IPS-20b (cell line): ENCODE measurements around the gene COIL.
A peak's percentile ranks its signal among the peaks of the same experiment; 100 is the strongest.

Experiments used
- H3K27ac ChIP-seq: one replicate; pipeline ENCODE4 v1.5.1; 2013; ENCODE audit warnings: low read length
- H3K27me3 ChIP-seq: 2 replicates; pipeline ENCODE4 v1.6.1; 2013; ENCODE audit warnings: mild to moderate bottlenecking, low read length, inconsistent platforms; ENCODE audit not compliant: insufficient read depth
- H3K36me3 ChIP-seq: 2 replicates; pipeline ENCODE4 v1.6.1; 2013; ENCODE audit warnings: low read depth, mild to moderate bottlenecking, inconsistent platforms, low read length, moderate library complexity; ENCODE audit not compliant: insufficient read depth
- H3K4me1 ChIP-seq: 2 replicates; pipeline ENCODE4 v1.6.1; 2013; ENCODE audit warnings: mild to moderate bottlenecking, control low read depth, inconsistent platforms, low read length, moderate library complexity; ENCODE audit not compliant: insufficient read depth
- H3K4me3 ChIP-seq: 2 replicates; pipeline ENCODE4 v1.5.1; 2013; ENCODE audit warnings: mild to moderate bottlenecking, low read length, inconsistent platforms
- H3K9ac ChIP-seq: 2 replicates; pipeline ENCODE4 v1.6.1; 2013; ENCODE audit warnings: low read depth, mild to moderate bottlenecking, inconsistent platforms, low read length, moderate library complexity
- H3K9me3 ChIP-seq: 2 replicates; pipeline ENCODE4 v1.6.1; 2013; ENCODE audit warnings: mild to moderate bottlenecking, low read depth, low read length, inconsistent platforms; ENCODE audit not compliant: insufficient read depth

The COIL gene

DNA sequence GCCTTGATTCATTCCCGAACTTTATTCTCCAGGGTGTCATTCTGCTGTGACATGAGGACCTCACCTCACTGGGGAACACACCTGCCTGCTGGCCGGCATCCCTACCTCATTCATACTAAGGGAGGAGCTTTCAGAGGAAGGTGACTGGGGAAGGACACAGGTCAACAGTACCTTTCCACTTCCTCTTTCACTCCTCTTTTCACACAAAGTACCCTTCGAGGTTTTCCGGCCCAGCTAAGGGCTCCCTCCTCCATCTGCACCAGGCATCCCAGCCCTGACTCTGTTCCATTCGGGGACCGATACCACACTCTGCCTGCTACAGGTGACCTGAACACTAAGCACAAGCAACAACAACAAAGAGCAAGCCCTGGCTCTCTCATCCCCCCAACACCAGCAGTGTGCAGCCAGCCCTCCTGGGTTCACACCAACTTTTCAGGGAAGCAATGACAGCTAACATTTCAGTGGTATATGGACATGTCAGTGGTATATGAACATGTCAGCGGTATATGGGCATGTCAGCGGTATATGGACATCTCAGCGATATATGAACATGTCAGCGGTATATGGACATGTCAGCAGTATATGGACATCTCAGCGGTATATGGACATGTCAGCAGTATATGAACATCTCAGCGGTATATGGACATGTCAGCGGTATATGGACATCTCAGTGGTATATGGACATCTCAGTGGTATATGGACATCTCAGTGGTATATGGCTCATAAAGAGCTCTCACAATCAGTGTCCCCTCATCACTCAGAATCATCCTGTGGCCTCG is 63.0 kb downstream of the COIL start:
- no peak overlapping the region for H3K4me3 ChIP-seq
- peaks cover 73% of the 10 kb centered on the region for H3K36me3 ChIP-seq
- no peaks in the 10 kb centered on the region for H3K27me3 ChIP-seq
- H3K9ac ChIP-seq, result no peak overlapping the region
- no peaks in the 10 kb centered on the region for H3K9me3 ChIP-seq
- H3K27ac ChIP-seq, result no peak overlapping the region
- peaks cover 10% of the 10 kb centered on the region; the same call in 1 of the 2 replicates for H3K4me1 ChIP-seq

DNA sequence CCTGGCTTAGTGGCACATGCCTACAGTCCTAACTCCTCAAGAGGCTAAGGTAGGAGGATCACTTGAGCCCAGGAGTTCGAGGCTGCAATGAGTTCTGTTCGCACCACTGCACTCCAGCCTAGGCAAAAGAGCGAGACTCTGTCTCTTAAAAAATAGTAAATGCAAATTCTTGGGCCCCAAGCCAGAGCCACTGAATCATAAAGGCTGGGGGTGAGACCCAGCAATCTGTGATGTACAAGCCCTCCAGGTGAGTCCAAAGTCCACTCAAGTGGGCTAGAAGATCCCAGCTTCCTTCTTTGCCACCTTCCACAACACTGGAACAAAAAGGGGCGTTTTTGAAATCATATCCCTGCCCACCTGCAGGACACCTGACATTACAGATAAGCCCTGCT is 63.9 kb downstream of the COIL start:
- H3K9ac ChIP-seq, result no peak overlapping the region
- no peaks in the 10 kb centered on the region for H3K9me3 ChIP-seq
- H3K4me1 ChIP-seq, result peaks cover 10% of the 10 kb centered on the region; the same call in 1 of the 2 replicates
- H3K27me3 ChIP-seq, result no peaks in the 10 kb centered on the region
- H3K27ac ChIP-seq, result no peak overlapping the region
- H3K36me3 ChIP-seq, result peaks cover 64% of the 10 kb centered on the region
- no peak overlapping the region for H3K4me3 ChIP-seq

DNA sequence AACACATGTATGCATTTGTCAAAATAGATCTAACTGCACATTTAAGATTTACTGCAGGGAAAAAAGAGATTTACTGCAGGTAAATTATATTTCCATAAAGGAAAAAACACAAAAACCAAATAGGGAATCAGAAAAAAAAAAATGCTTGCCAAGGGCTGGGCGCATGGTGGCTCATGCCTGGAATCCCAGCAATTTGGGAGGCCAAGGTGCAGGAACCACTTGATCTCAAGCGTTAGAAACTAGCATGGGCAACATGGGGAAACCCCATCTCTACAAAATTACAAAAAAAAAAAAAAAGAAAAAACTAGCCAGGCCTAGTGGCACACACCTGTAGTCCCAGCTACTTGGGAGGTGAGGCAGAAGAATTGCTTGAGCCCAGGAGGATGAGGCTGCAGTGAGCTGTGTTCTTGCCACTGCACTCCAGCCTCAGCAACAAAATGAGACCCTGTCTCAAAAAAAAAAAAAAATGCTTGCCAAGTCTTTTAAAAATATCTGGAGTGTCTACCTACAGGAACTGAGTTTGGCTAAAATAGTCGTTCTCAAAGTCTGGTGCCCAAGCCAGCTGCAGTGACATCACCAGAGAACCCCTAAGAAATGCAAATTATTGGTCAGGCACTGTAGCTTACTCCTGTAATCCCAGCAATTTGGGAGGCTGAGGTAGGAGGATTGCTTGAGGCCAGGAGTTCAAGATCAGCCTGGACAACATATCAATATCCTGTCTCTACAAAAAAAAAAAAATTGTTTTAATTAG is 64.5 kb downstream of the COIL start:
- no peaks in the 10 kb centered on the region for H3K27me3 ChIP-seq
- peaks cover 10% of the 10 kb centered on the region; the same call in 1 of the 2 replicates for H3K4me1 ChIP-seq
- H3K9ac ChIP-seq, result no peak overlapping the region
- peak overlapping the region; percentile 48 for H3K27ac ChIP-seq
- peaks cover 61% of the 10 kb centered on the region for H3K36me3 ChIP-seq
- H3K4me3 ChIP-seq, result no peak overlapping the region
- H3K9me3 ChIP-seq, result no peaks in the 10 kb centered on the region

DNA sequence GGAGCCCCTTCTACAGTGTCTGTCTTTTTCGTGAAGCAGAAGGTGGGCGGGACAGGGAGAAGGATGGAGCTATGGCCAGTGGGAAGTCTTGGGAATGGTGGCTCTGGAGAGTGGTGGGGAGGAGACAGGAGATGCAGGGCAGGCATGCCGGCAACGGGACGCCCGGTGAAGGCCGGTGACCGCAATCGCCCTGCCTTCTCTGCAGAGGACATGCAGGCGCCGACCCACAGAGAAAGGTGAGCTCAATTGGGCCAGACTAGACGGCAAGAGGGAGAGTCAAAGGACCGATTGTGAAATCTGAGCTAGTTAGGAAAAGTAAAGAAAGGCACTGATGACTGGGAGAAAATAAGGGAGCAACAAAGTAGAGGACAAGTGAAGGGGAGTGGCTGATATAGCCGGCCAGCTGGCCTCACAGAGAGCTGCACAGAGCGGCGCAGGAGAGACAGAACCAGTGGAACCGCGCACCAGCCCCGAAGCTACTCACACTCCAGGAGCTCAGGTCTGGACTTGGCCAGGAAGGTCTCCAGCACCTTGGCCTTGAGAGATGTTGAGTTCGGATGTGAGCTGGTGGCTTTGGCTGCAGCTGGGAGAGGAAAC is 65.9 kb downstream of the COIL start:
- H3K4me1 ChIP-seq, result peaks cover 10% of the 10 kb centered on the region; the same call in 1 of the 2 replicates
- peak overlapping the region; percentile 48 for H3K27ac ChIP-seq
- peaks cover 64% of the 10 kb centered on the region for H3K36me3 ChIP-seq
- no peaks in the 10 kb centered on the region for H3K27me3 ChIP-seq
- H3K9ac ChIP-seq, result no peak overlapping the region
- no peaks in the 10 kb centered on the region for H3K9me3 ChIP-seq
- H3K4me3 ChIP-seq, result no peak overlapping the region

DNA sequence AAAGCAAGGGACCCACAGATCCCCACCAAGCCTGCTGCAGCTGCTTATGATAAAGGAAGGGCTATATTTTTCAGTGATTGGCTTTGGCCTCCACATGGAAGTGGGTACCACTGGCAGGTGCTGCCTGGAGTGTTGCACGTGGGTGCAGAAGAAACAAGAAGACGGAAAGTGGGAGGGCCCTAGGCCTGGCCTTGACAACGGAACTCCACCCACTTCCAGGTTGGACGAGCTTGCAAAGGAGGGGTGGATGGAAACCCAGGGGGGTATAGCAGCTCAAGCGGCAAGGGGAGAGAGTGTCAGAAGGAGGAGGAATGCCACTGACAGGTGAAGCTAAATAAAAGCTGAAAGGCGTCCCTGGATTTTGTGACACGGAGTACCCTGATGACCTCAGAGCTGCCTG is 67.3 kb downstream of the COIL start:
- H3K9me3 ChIP-seq, result no peaks in the 10 kb centered on the region; the same call in 1 of the 2 replicates
- no peak overlapping the region for H3K27ac ChIP-seq
- H3K36me3 ChIP-seq, result peaks cover 52% of the 10 kb centered on the region
- H3K4me1 ChIP-seq, result peaks cover 10% of the 10 kb centered on the region; the same call in 1 of the 2 replicates
- no peak overlapping the region for H3K4me3 ChIP-seq
- no peak overlapping the region for H3K9ac ChIP-seq
- H3K27me3 ChIP-seq, result no peaks in the 10 kb centered on the region

DNA sequence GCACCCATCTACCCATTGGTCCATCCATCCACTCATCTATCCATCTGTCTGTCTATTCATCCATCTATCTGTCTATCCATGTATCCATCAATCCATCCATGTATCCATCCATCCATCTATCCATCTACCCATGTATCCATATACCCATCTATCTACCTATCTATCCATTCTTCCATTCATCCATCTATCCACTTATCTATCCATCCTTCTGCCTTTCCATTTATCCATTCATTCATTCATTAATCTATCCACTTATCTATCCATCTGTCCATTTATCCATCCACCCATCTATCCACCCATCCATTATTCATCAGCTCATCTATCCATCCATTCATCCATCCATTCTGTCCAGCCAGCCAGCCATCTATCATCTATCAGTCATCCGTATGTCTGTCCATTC is 68.5 kb downstream of the COIL start:
- Histone ChIP-seq H3K4me1 (peaks cover 10% of the 10 kb centered on the region; the same call in 1 of the 2 replicates), H3K9ac (no peak overlapping the region), H3K27ac (no peak overlapping the region), H3K36me3 (peaks cover 49% of the 10 kb centered on the region), H3K9me3 (peaks cover 10% of the 10 kb centered on the region), H3K27me3 (no peaks in the 10 kb centered on the region), H3K4me3 (no peak overlapping the region)

DNA sequence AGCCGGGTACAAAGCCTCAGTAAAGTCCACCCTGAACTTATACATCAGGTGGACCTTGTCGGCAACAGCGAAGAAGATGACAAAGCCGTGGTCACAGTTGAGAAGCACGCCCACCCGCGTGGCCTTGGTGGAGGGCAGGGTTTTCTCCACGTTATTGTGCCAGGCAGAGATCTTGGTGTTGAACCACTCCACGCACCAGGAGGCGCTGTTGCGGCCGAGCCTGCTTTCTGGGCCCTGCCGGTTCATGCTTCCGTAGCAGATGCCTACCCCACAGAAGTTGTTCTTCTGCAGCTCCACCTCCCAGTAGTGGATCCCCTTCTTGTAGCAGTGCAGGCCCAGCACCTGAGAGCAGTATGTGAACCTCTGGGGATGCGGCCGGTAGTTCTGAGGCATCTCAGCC is 69.1 kb downstream of the COIL start:
- peaks cover 55% of the 10 kb centered on the region for H3K36me3 ChIP-seq
- H3K9ac ChIP-seq, result no peak overlapping the region
- no peak overlapping the region for H3K27ac ChIP-seq
- no peak overlapping the region for H3K4me3 ChIP-seq
- peaks cover 15% of the 10 kb centered on the region for H3K9me3 ChIP-seq
- H3K27me3 ChIP-seq, result no peaks in the 10 kb centered on the region
- peaks cover 10% of the 10 kb centered on the region; the same call in 1 of the 2 replicates for H3K4me1 ChIP-seq

DNA sequence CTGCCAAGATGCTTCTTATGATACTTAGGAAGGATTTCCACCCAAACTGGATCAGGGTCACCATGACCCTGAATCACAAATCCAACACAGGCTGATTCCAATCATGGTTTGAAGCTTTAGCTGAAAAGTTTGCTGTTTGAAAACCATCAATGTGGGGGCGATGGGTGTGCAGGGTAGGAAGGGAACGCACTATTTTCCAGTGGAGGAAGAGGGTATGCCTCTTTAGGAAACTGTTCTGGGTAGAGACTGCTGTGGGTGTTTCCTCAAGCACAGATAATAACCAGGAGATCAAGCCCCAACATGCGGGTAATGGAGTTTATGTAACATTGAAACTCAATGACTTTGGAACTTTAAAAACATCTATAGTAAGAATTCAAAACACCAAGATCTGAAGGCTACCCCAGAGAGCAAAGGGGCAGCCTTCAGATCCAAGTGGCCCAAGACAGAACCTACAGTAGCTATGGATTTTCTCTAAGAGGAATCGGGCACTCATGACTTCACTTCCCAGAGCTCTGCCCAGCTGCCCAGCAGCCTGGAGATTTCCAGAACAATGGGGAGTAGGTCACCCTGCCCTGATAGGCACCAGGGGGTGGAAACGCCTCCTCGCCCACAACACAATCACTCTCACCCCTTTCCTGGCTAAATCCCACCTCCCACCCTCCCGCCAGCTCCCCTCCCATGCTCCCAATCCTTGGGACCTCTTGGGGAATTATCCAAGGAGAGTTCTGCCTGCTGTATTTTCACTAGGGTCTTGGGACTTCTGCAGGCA is 69.8 kb downstream of the COIL start:
- Histone ChIP-seq H3K9ac (no peak overlapping the region), H3K27me3 (no peaks in the 10 kb centered on the region), H3K4me3 (no peak overlapping the region), H3K27ac (no peak overlapping the region), H3K36me3 (peaks cover 54% of the 10 kb centered on the region), H3K4me1 (peaks cover 5% of the 10 kb centered on the region; the same call in 1 of the 2 replicates), H3K9me3 (peaks cover 16% of the 10 kb centered on the region)

DNA sequence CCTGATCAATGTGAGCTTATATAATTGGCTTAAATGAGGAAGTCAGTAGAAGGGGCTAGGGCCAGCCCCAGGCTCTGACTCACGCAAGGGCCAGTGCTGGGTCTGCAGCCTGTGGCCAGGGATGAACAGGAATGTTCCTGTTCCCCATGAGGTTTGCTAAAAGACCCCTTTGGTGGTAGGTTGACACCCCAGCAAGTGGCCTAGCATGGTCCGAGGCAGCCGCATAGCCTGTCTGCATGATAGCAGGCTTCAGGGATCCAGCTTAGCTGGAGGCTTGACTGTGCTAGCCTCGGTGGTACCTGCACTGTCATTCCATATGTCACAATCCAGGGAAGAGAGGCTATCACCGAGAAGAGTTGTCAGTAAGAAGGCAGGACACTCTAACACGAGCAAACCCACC is 70.5 kb downstream of the COIL start:
- no peak overlapping the region for H3K4me3 ChIP-seq
- H3K27ac ChIP-seq, result no peak overlapping the region
- no peaks in the 10 kb centered on the region for H3K27me3 ChIP-seq
- H3K9me3 ChIP-seq, result peaks cover 16% of the 10 kb centered on the region
- H3K9ac ChIP-seq, result no peak overlapping the region
- peaks cover 47% of the 10 kb centered on the region for H3K36me3 ChIP-seq
- no peaks in the 10 kb centered on the region for H3K4me1 ChIP-seq
